Skin epidermis (tissue), 12 donors: Measurements from ENCODE around the gene PTPRM.
A peak's percentile ranks its signal among the peaks of the same experiment; 100 is the strongest.

Experiments
- H3K27ac ChIP-seq, 21 experiments: fragments of 200-600 bp; sonication (generic) in 11 of 21; one replicate each; pipeline ENCODE4 v1.5.0; 2020; ENCODE audit warnings: mild to moderate bottlenecking in 3 of 21, inconsistent platforms in 2 of 21, moderate library complexity in 2 of 21
- H3K4me3 ChIP-seq, 7 experiments: fragments of 200-600 bp; sonication (generic) in 2 of 7; one replicate each; pipeline ENCODE4 v1.5.0; 2020; ENCODE audit warnings: inconsistent platforms in 2 of 7, mild to moderate bottlenecking in 2 of 7, moderate library complexity in 1 of 7

PTPRM gene

GRCh38 chr18:7908681-7909299, 341.7 kb downstream of the PTPRM start:
- Histone ChIP-seq H3K27ac (no peak overlapping the region), H3K4me3 (no peak overlapping the region)

- H3K27ac ChIP-seq: no peak overlapping the region
Observed at GRCh38 chr18:7914834-7915670, 347.9 kb downstream of the PTPRM start.

GRCh38 chr18:7918701-7919100, 351.6 kb downstream of the PTPRM start:
- Histone ChIP-seq H3K4me3 (no peak overlapping the region), H3K27ac (no peak overlapping the region)

More at GRCh38 chr18:7914834-7915670, 347.9 kb downstream of the PTPRM start:
- H3K4me3 ChIP-seq: no peak overlapping the region

- Histone ChIP-seq H3K27ac (no peak overlapping the region), H3K4me3 (no peak overlapping the region)
Observed at GRCh38 chr18:7919565-7919964, 352.4 kb downstream of the PTPRM start.

- H3K4me3 ChIP-seq: no peak overlapping the region
- peak overlapping the region in 4 of 21 experiments; percentile 8 to 56 (median 28) for H3K27ac ChIP-seq
Observed at GRCh38 chr18:7921938-7922587, 354.9 kb downstream of the PTPRM start.

GRCh38 chr18:7923105-7923504, 356.0 kb downstream of the PTPRM start:
- peak overlapping the region in 4 of 21 experiments; percentile 8 to 56 (median 20) for H3K27ac ChIP-seq
- no peak overlapping the region for H3K4me3 ChIP-seq

GRCh38 chr18:7924616-7925015, 357.5 kb downstream of the PTPRM start:
- Histone ChIP-seq H3K27ac (no peak overlapping the region), H3K4me3 (no peak overlapping the region)

- Histone ChIP-seq H3K27ac (no peak overlapping the region), H3K4me3 (no peak overlapping the region)
Observed at GRCh38 chr18:7926526-7926925, 359.4 kb downstream of the PTPRM start.

GRCh38 chr18:7927119-7927518, 360.0 kb downstream of the PTPRM start:
- no peak overlapping the region for H3K4me3 ChIP-seq
- H3K27ac ChIP-seq: no peak overlapping the region

GRCh38 chr18:7931763-7932162, 364.6 kb downstream of the PTPRM start:
- no peak overlapping the region for H3K4me3 ChIP-seq
- no peak overlapping the region for H3K27ac ChIP-seq

GRCh38 chr18:7937268-7937667, 370.2 kb downstream of the PTPRM start:
- no peak overlapping the region for H3K27ac ChIP-seq
- no peak overlapping the region for H3K4me3 ChIP-seq

- Histone ChIP-seq H3K4me3 (no peak overlapping the region), H3K27ac (no peak overlapping the region)
Observed at GRCh38 chr18:7939521-7939920, 372.4 kb downstream of the PTPRM start.

- Histone ChIP-seq H3K4me3 (no peak overlapping the region), H3K27ac (no peak overlapping the region)
Observed at GRCh38 chr18:7940379-7940778, 373.3 kb downstream of the PTPRM start.

GRCh38 chr18:7940971-7941370, 373.9 kb downstream of the PTPRM start:
- Histone ChIP-seq H3K4me3 (no peak overlapping the region), H3K27ac (no peak overlapping the region)

GRCh38 chr18:7941533-7941932, 374.4 kb downstream of the PTPRM start:
- no peak overlapping the region for H3K27ac ChIP-seq
- H3K4me3 ChIP-seq: no peak overlapping the region

GRCh38 chr18:7945882-7946281, 378.8 kb downstream of the PTPRM start:
- peak overlapping the region in 4 of 21 experiments; percentile 47 to 67 (median 58) for H3K27ac ChIP-seq

GRCh38 chr18:7946734-7947377, 379.7 kb downstream of the PTPRM start:
- Histone ChIP-seq H3K4me3 (no peak overlapping the region), H3K27ac (peak overlapping the region in 7 of 21 experiments; percentile 10 to 67 (median 50))

More at GRCh38 chr18:7945882-7946281, 378.8 kb downstream of the PTPRM start:
- no peak overlapping the region for H3K4me3 ChIP-seq

GRCh38 chr18:7950380-7951136, 383.4 kb downstream of the PTPRM start:
- Histone ChIP-seq H3K27ac (no peak overlapping the region), H3K4me3 (no peak overlapping the region)
